ENCODE measurements around the gene UNC5C. TPM values are rescaled to one million over a fixed set of nuclear protein-coding genes. Genes with fewer than 3 reads are reported as not detected.

The UNC5C gene
- total RNA-seq, 4 donors from 2014 or later: 2.2 to 19.0 (median 2.5) TPM

DNA sequence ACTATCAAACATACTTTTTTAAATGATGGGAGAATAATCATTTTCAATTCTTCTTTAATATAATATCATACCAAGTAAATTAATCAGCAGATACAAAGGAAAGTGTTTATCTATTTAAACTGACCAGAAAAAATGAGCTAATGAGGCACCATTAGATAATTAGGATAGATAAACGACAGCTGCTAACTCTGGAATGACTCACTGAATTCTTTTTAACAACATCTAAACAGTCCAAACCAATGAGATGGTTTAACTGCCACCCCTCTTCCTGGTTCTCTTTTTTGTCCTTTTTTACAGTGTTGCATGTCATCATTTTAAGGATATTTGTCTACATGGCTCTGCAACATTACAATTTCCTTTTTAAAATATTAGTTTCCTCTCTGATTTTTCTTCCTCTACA, 41.6 kb downstream of the UNC5C start:
- H3K36me3 ChIP-seq: no peaks in the 10 kb centered on the region
- no peak for DNase-seq
- no peak overlapping the region for H3K27ac ChIP-seq
- no peak for TF ChIP-seq CTCF (IDR thresholded peaks at IDR 0.05)
- no peak for TF ChIP-seq POLR2A (IDR thresholded peaks at IDR 0.05)
- H3K4me3 ChIP-seq: no peak overlapping the region
- no peaks in the 10 kb centered on the region for H3K9me3 ChIP-seq
- H3K4me1 ChIP-seq: no peaks in the 10 kb centered on the region
- no peaks in the 10 kb centered on the region for H3K27me3 ChIP-seq

DNA sequence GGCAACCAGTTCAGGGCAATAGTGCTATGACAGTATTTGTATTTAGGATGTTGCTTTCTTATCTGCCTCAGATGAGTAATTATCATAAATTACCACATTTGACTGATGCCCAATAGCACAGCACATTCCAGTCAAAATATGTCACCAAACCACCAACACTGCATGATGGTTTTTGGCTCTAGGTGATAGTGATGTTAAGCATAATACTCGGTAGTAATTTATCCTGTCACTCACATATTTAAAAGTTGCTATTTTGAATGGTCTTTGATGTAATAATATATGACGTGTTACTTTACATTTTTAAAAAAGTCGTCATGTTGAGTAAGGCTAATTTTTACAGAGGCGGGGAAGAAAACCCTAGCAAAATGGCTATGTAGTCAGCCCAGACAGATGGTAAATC, 42.5 kb downstream of the UNC5C start:
- no peak overlapping the region for H3K27ac ChIP-seq
- H3K27me3 ChIP-seq: no peaks in the 10 kb centered on the region
- H3K4me3 ChIP-seq: no peak overlapping the region
- H3K9me3 ChIP-seq: no peaks in the 10 kb centered on the region
- TF ChIP-seq CTCF (IDR thresholded peaks at IDR 0.05) (no peak), POLR2A (IDR thresholded peaks at IDR 0.05) (no peak)
- no peaks in the 10 kb centered on the region for H3K4me1 ChIP-seq
- H3K36me3 ChIP-seq: no peaks in the 10 kb centered on the region
- DNase-seq: no peak

GRCh38 chr4:95505799-95506198, 43.0 kb downstream of the UNC5C start:
- no peaks in the 10 kb centered on the region for H3K36me3 ChIP-seq
- no peaks in the 10 kb centered on the region for H3K4me1 ChIP-seq
- no peaks in the 10 kb centered on the region for H3K9me3 ChIP-seq
- DNase-seq: no peak
- TF ChIP-seq POLR2A (IDR thresholded peaks at IDR 0.05): no peak
- no peak for TF ChIP-seq CTCF (IDR thresholded peaks at IDR 0.05)
- H3K27ac ChIP-seq: no peak overlapping the region
- no peak overlapping the region for H3K4me3 ChIP-seq
- no peaks in the 10 kb centered on the region for H3K27me3 ChIP-seq

- no peak for DNase-seq
- Histone ChIP-seq H3K4me3 (no peak overlapping the region), H3K36me3 (no peaks in the 10 kb centered on the region), H3K27me3 (no peaks in the 10 kb centered on the region), H3K27ac (no peak overlapping the region), H3K4me1 (no peaks in the 10 kb centered on the region), H3K9me3 (no peaks in the 10 kb centered on the region)
- no peak for TF ChIP-seq CTCF (IDR thresholded peaks at IDR 0.05)
- no peak for TF ChIP-seq POLR2A (IDR thresholded peaks at IDR 0.05)
These were observed 43.6 kb downstream of the UNC5C start for GRCh38 chr4:95505151-95505550.

GRCh38 chr4:95504501-95504900, 44.3 kb downstream of the UNC5C start:
- Histone ChIP-seq H3K4me3 (no peak overlapping the region), H3K36me3 (no peaks in the 10 kb centered on the region), H3K27me3 (no peaks in the 10 kb centered on the region), H3K27ac (no peak overlapping the region), H3K9me3 (no peaks in the 10 kb centered on the region), H3K4me1 (no peaks in the 10 kb centered on the region)
- no peak for DNase-seq
- TF ChIP-seq CTCF (IDR thresholded peaks at IDR 0.05) (no peak), POLR2A (IDR thresholded peaks at IDR 0.05) (no peak)

- Histone ChIP-seq H3K27ac (no peak overlapping the region), H3K9me3 (no peaks in the 10 kb centered on the region), H3K4me3 (no peak overlapping the region), H3K27me3 (no peaks in the 10 kb centered on the region), H3K4me1 (no peaks in the 10 kb centered on the region), H3K36me3 (no peaks in the 10 kb centered on the region)
- no peak for DNase-seq
- TF ChIP-seq POLR2A (IDR thresholded peaks at IDR 0.05) (no peak), CTCF (IDR thresholded peaks at IDR 0.05) (no peak)
These were observed 48.4 kb downstream of the UNC5C start for GRCh38 chr4:95500361-95500760.
